ENCODE results near the gene TYW1.
"Not testable (repeated sequence)": the region's sequence is repeated elsewhere in the genome, so short reads cannot be mapped to it uniquely, and the experiment has no call there.

DNA sequence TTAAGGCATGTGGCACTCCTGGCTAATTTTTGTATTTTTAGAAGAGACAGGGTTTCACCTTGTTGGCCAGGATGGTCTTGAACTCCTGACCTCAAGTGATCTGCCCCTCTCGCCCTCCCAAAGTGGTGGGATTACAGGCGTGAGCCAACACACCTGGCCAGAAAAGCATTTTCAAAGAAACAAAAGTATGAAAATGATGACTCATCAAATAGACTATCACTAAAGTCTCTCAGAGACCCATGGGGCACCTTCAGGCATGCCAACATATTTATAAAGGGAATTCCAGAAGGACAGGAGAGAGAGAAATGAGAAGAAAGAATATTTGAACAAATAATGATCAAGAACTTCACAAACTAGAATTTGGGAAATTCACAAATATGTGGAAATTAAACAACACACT lies 114.7 kb downstream of the TYW1 start:
- TF ChIP-seq, protein P1, sequence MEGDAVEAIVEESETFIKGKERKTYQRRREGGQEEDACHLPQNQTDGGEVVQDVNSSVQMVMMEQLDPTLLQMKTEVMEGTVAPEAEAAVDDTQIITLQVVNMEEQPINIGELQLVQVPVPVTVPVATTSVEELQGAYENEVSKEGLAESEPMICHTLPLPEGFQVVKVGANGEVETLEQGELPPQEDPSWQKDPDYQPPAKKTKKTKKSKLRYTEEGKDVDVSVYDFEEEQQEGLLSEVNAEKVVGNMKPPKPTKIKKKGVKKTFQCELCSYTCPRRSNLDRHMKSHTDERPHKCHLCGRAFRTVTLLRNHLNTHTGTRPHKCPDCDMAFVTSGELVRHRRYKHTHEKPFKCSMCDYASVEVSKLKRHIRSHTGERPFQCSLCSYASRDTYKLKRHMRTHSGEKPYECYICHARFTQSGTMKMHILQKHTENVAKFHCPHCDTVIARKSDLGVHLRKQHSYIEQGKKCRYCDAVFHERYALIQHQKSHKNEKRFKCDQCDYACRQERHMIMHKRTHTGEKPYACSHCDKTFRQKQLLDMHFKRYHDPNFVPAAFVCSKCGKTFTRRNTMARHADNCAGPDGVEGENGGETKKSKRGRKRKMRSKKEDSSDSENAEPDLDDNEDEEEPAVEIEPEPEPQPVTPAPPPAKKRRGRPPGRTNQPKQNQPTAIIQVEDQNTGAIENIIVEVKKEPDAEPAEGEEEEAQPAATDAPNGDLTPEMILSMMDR (IDR thresholded peaks at IDR 0.05; ENCODE audit: insufficient read depth, low read depth, low read length): not testable (repeated sequence)
- not testable (repeated sequence) for TF ChIP-seq EZH2 (IDR thresholded peaks at IDR 0.05; ENCODE audit: insufficient read depth, low read length)
